GM18508 (cell line): ENCODE data around the gene STK32B.

ENCODE experiments used
- ATAC-seq: cut with Tn5 transposase; IDR thresholded peaks from one replicate; pipeline ENCODE4 v1.9.1; 2021; ENCODE audit warnings: moderate number of reproducible peaks; ENCODE audit not compliant: insufficient read depth, unreplicated experiment

Gene STK32B

DNA sequence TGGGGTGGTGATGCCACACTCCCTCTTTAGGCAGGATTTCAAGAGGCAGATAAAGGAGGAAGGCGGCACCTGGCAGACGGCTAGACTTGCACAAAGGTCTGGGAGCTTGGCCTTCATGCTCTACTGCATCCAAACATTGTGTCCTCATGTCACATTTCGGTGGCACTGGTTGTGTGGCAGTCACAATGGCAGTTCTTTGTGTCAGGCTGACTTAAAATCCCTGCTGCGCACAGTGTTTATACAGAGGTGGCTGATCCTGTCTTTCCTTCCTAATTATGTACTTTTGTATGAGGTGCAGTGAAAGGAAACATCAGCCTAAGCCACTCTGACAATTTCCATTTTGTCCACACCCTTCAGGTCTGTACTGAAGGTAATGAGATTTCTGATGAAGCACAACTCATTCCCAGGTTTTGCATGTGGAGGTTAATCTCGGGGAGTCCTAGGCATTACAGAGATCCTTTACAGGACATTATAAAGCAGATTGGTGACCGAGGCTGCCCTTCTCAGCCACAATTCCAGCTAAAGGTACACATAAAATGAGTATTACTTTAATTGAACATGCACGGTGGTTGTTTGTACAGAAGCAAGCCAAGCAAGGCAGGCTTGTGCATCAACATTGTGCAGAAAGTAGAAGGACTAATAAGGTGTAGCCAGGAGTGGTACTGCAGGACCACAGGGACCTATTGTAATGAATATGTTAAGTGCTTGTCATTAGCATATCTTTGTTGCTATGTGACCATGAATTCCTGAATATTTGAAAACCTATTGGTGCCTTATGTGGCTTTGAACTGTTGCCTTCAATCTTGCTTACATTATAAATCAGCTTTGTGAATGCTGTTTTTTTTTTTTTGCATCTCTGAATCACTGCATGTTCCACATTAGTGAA lies 147.6 kb downstream of the STK32B start:
- ATAC-seq, result no peak

DNA sequence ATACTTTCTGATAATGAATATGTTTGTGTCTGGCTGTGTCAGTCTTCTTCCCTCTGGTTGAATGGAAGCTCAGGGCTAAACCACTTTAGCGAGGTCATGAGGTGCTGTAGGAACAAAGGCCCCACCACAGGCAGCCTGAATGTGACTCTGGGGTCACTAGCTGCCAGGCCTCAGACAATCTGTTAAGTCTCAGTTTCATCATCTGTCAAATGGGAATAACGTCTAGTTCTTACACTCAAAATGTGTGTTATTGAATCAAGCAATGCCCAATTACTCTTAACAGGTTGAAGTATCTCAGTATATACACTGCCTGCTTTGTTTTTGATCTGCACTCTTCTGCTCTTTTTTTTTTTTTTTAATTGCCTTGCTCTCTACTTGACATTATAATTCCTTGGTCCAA lies 148.6 kb downstream of the STK32B start:
- no peak for ATAC-seq

DNA sequence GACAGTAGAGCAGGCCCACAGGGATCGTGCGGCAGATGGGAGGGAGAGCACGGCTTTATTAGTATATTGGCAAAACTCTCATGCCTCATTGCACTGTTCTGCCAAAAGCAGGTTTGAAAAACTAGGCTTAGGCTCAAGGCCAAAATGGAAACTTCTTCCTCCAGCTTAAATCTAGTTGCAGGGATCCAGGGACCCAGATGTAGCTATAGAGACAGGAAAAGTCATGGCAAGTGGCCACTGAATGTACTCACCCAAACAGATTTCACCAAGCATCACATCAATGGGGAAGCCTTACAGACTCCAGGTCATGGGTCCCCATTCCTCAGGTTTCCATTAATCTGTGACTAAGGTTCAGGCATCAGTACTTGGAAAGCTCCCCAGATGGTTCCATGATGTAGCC lies 149.2 kb downstream of the STK32B start:
- ATAC-seq, result no peak

DNA sequence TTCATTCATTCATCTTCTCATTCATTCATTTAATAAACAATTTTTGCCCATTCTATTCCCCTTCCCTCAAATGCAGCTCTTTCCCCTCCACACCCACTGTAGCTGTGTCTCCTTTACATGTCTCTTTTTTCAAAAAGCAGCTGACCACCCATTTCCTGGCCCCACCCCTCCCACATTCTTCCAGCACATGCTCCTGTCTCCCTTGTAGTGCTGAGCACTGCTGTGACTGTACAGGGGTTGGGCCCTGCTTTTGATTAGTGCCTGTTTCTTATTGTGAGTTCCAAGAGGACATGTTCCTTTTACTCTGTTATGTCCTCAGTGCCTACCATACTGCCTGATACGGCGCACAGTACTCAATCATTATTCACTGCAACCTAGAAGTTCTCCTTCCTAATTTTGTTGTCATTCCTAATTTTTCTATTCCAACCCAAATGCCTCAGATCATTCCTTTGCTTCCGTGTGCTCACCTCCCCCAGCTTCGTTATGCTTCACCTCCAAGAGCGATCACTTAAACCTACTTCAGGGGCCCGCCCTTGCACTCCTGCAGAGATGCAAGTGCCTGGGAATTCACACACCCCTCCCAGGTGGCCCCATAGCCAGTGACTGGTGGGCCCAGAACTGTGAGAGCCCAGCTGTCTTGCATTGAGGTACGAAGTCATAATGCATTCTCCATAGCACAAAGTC lies 152.2 kb downstream of the STK32B start:
- no peak for ATAC-seq

DNA sequence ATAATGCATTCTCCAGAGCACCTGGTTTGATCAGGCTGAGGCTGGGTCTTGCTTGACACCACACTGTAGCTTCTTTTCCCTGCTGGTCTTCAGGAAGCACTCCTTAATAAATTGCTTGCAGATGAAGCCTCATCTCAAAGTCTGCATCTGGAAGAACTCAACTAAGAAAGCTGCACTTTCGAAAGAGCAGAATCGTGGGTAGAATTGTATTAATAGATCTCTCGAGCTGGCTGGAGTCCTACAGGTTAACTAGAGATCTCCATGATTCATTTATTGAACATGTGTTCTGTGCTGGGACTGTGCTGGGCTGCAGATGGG lies 152.7 kb downstream of the STK32B start:
- no peak for ATAC-seq

DNA sequence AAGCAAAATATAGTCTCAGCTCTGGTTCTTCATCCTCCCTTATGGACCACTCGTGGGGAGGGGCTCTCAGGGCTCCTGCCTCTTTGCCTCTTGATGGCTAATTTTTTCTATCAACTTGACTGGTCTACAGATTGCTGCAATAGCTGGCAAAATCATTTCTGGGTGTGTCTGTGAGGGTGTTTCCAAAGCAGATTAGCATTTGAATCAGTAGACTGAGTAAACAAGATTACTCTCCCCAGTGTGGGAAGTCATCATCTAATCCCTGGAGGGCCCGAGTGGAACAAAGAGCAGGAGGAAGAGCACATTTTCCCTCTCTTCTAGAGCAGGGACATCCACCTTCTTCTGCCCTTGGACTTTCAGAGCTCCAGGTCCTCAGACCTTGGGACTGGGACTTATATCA lies 153.5 kb downstream of the STK32B start:
- no peak for ATAC-seq

DNA sequence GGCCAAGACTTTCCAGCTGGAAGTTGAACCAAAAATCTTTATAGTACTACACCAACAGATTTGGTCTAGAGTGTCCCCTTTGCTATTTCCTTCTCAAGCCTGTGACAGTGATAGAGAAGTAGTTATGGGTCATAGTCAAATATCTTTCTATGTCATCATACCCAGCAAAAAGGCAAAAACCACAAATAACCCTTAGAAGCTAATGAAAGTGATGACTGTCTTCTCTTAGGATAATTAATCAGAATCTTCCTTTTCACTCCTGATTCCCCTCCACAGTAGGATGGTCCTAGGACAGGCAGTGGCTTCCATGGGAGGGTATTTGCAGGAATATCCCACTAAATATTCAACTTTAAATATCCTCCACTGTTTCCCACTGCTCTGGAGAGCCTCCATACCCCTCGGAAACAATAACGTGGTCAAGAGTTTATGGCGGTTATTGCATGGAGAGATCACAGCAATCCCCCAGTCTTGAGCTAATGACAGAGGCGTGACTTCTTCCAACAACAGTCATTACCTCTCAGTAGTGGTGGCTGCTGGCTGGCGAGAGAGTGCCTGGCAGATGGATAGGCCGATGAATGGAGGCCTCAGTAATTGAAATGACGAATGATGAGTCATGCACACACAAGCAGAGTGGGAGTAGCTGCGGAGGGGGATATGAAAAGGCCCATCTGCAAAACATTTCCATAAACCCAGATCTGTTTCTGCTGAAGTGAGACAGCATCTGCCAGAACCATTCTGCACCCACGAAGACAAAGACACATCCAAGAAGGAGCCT lies 154.9 kb downstream of the STK32B start:
- no peak for ATAC-seq

DNA sequence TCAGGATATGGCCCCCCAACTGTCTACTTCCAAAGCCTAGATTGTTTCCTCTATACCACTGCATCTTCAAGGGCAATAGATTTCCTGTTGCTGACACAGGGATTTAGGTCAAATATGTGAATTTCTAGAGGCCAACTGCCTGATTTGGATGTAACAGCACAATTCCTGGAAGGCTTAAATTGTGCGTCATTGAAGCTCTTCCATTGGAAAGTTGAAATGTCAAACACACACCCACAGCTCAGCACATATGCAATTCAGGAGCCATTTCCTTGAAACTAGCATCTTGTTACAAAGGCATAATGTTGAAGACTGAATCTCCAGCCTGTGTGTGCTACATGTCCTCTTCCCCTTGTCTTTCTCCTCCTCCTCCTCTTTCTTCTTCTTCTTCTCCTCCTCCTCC lies 158.6 kb downstream of the STK32B start:
- no peak for ATAC-seq

DNA sequence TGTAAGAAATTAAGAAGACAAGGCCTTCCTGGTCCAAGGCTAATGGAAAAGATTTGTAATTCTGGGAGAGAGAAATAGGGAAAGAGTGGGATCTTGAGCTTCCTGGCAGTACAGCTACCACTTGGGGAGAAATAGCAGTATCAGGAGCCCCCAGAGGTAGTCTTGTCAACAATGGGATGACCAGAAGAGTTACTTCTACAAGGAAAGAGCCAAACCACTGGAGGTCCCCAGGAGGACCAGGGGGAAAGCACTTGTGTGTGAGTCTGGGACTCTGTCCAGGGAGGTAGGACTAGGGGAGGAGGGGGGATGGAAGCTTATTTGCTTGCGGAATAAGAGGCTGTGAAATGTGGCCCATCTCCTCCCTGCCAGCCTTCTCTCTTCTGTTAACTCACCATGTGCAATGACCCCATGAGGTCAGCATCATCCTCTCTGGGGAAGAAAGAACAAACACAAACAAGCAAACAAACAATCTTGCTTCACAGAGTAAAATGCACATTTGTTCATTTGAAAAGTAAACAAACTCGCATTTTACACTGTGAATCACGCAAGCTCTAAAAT lies 160.1 kb downstream of the STK32B start:
- no peak for ATAC-seq

DNA sequence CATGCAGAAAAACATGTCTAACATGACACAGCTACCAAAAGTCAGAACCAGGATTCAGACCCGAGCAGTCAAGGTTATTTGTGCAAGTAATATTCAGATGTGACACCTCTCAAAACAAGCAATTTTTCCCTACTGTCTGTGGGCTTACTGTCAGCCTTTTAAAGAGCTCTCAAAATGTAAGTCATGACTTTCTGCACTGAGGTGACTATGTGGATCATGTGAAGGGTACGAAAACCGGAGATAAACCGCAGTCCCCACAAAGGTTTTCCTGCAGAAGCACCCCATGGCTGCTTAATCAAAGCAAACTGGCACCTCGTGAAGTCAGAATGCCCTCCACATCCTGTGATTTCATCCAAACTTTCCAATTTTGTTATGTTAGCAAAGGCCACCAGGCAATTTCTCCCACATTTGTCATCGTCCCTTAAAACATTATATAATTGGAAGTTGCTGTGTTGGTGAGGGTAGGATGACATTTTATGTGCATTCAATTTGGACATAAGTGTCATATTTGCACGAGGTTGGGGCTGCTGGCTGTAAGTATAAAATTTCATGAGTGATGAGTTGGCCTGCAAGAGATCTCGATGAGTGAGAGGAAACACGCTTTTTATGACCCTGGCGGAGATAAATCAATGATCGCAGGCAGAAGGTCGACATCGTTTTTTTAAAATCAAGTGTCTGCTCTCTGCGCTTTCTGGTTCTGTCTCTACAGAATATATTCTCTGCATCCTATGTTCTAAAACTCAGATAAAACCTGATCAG lies 161.2 kb downstream of the STK32B start:
- ATAC-seq, result no peak

DNA sequence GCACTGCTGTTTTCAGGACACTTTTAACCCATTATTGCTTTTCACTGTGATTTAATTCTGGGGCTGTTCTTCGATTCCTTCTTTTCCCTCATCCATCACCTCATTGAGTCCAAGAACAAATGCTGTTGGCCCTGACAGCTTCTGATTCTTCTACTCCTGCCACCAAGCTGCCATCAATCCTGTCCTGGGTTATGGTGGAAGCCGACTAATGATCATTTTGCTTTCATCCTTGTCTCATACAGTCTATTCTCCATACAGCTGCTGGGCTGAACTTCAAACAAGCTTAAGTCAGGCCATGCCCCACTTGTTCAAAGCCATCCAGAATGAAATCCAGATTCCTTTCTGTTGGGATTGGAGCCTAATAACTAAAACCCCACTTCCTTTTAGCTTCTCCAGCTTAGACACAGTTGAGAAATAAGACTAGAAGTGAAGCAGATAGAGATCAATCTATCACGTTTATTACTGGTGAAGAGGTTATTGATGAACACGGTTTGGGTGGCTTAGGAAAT lies 161.9 kb downstream of the STK32B start:
- ATAC-seq, result no peak

DNA sequence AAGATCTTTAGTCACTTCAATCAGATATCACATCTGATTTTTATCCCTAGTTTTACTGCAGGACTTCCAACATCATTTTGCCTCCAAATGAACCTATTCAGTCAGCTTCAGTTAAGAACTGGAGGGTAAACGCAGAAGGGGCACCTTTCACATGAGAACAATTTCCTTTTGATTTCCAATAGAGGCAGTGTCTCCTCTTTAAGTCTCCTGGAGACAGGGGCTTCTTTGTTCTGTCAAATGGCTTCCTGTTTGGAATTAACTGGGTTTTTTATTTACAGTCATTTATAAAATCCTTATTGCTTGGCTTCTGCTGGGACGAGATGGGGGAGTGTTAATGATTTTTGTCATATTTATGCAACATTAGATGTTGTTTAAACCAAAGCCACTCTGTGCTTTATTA lies 164.0 kb downstream of the STK32B start:
- ATAC-seq, result no peak

DNA sequence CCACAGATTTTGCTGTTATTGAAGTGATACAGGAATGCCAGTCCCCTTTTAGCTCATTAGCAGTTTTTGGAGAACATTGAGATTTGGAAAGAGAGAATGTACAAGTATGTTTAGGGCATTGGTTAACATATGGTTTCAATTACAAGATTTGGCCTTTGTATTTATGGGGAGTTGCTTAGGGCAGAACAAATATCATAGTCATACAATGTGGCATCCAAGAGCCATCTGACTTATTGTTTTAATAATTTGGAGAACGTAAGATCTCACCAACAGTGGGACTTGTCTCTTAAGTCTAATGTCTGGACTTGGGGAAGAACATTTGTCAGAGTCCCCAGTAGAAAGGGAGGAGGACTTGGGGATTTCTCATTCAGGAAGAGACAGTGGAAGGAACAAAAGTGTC lies 166.1 kb downstream of the STK32B start:
- no peak for ATAC-seq

DNA sequence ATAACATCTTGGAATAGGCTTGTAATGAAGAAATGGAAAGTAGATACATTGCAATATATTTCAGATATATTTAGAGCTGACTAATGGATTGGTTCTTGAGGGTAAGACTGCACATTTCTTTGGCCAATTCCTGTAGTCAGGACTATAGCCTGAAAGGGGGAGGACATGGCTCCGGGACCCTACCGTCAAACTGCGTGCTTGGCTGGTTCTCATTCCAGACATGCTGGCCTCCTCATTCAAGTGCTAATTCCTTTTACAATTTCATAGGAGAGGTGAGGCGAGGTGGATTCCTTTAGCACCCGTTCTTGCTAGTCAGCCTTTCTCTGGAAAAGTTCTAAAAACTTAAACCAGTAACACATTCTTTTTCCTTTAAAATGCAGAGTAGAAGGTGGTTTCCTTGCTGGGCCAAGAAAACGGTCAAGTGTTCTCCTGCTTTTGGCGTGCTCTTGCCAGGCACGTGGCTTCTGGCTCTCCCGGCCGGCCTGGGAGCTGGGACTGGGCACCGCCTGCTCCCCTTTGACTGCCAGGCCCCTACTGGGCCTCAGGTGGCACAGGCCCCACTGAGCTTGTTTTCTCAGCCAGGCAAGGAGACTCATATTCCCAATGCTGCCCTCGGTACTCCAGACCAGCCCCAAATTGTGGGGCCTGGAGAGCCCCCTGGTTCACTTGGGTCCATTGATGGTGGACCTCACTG lies 167.2 kb downstream of the STK32B start:
- ATAC-seq, result no peak

DNA sequence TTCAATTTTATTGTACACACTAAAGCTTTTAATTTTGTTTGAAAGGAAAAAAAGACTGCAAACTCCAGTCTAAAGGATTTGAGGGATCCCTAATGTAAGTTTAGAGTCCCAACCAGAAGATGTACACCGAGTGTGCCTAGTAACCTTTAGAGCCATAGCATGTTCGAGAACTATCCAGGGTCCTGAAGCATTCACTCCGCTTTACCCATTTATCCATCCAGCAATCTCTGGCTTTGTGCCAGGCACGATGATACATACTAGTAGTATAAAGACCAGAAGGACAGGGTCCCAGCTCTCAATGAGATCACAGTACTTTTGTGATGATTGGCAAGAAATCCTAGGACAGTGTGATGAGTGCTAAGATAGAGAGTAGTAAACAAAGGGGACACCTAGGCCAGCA lies 168.7 kb downstream of the STK32B start:
- ATAC-seq, result no peak

DNA sequence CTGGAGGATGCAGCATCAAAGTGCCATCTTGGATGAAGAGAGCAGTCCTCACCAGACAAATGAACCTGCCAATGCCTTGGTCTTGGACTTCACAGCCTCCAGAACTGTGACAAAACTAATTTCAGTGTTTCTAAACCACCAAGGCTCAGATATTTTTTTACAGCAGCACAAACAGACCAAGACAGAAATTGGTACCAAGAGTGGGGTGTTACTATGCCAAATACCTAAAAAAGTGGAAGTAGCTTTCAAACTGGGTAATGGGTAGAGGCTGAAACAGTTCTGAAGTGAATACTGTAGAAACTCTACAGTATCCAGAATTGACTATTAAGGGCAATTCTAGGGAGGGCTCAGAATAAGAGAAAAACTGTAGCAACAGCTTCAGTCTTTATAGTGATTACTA lies 170.8 kb downstream of the STK32B start:
- ATAC-seq, result no peak

DNA sequence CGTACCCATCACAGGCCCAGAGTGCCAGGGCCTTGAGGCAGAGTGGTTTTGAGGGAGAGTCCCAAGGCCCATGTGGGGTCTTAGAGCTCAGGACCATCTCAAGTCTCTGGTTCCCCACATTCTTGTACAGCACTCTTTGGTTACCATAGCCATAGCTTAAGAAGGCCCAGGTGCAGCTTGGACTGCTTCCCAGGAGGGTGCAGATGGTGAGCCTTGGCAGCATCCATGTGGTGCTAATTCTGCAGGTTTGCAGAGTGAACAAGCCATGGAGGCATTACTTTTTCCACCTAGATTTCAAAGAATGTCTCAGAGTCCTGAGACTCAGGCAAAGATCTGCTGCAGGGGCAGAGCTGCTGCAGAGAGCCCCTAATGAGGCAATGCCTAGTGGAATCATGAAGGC lies 171.7 kb downstream of the STK32B start:
- no peak for ATAC-seq

DNA sequence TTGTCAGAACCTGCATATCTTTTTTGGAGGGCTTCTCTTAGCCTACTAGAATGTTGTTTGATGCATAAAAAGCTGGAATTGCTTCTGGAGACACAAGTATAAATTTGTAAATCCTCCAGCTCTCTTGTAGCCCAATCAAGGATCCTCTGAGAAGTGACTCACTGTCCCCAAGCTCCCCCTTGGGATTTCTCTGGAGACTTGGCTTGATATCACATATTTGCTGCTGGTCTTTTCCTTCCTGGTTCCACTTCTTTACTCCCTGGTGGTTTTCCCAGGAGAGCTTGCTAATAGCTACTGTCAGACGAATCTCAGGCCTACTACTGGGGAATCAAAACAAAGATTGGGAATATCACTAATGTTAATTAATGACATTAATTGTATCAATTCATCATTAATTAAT lies 173.1 kb downstream of the STK32B start:
- no peak for ATAC-seq

DNA sequence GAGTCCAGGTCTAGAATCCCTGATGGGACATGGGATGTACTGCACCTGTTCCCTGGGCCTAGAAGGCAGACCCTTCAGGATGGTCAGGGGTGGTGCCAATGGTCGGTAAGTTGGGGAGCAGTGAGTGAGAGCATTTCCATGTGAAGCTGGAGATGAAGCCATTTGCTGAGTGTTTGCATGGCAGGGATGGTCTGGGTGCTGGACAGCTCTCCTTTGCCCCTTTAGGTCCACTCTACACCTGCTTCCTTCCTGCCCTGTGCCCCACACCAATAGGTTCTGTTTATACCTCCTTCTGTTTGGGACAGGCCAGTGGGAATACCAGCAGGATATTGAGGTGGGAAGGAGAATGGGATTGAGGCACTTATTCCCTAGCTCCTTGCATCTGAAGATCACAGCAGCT lies 181.3 kb downstream of the STK32B start:
- no peak for ATAC-seq
